Brain microvascular endothelial cell (primary cell): ENCODE data around the gene TNIK.
A peak's percentile ranks its signal among the peaks of the same experiment; 100 is the strongest.

Source experiments
- DNase-seq: peaks from one replicate; pipeline ENCODE4 v3.0.0-alpha.2; 2020
- H3K27ac ChIP-seq: fragments of 250-450 bp; sonication (Bioruptor Pico); 2 replicates; pipeline ENCODE4 v1.5.1; 2020; ENCODE audit warnings: mild to moderate bottlenecking, moderate library complexity
- H3K27me3 ChIP-seq: fragments of 250-450 bp; sonication (Bioruptor Pico); replicated peaks from 2 replicates; pipeline ENCODE4 v1.5.1; 2020; ENCODE audit warnings: mild to moderate bottlenecking
- H3K36me3 ChIP-seq: fragments of 250-450 bp; sonication (Bioruptor Pico); replicated peaks from 2 replicates; pipeline ENCODE4 v1.5.1; 2020; ENCODE audit warnings: mild to moderate bottlenecking
- H3K4me3 ChIP-seq: 2 replicates; pipeline ENCODE4 v1.5.1; 2011; ENCODE audit warnings: low read depth, mild to moderate bottlenecking, control low read depth, low read length, moderate library complexity
- in situ Hi-C: cut with HindIII; loops from 2 replicates; pipeline ENCODE4 v1.10.0; 2017; ENCODE audit warnings: low sequenced_read_pairs, low pct_ligation_motif_present
- TF ChIP-seq, protein P1 (sequence below): IDR thresholded peaks from 2 replicates; pipeline ENCODE4 v1.5.1; 2011; ENCODE audit warnings: low read depth, mild to moderate bottlenecking, moderate library complexity, low read length, control low read depth, inconsistent platforms; ENCODE audit errors: missing control alignments

TNIK gene

GRCh38 chr3:171150945-171151344 is 309.3 kb downstream of the TNIK start:
- H3K27ac ChIP-seq = no peak overlapping the region
- no peak overlapping the region for H3K4me3 ChIP-seq
- no peak for DNase-seq
- in situ Hi-C loops = no loop called here
- TF ChIP-seq, protein P1, sequence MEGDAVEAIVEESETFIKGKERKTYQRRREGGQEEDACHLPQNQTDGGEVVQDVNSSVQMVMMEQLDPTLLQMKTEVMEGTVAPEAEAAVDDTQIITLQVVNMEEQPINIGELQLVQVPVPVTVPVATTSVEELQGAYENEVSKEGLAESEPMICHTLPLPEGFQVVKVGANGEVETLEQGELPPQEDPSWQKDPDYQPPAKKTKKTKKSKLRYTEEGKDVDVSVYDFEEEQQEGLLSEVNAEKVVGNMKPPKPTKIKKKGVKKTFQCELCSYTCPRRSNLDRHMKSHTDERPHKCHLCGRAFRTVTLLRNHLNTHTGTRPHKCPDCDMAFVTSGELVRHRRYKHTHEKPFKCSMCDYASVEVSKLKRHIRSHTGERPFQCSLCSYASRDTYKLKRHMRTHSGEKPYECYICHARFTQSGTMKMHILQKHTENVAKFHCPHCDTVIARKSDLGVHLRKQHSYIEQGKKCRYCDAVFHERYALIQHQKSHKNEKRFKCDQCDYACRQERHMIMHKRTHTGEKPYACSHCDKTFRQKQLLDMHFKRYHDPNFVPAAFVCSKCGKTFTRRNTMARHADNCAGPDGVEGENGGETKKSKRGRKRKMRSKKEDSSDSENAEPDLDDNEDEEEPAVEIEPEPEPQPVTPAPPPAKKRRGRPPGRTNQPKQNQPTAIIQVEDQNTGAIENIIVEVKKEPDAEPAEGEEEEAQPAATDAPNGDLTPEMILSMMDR = no peak
- H3K27me3 ChIP-seq = no peaks in the 10 kb centered on the region
- H3K36me3 ChIP-seq = no peaks in the 10 kb centered on the region

DNA sequence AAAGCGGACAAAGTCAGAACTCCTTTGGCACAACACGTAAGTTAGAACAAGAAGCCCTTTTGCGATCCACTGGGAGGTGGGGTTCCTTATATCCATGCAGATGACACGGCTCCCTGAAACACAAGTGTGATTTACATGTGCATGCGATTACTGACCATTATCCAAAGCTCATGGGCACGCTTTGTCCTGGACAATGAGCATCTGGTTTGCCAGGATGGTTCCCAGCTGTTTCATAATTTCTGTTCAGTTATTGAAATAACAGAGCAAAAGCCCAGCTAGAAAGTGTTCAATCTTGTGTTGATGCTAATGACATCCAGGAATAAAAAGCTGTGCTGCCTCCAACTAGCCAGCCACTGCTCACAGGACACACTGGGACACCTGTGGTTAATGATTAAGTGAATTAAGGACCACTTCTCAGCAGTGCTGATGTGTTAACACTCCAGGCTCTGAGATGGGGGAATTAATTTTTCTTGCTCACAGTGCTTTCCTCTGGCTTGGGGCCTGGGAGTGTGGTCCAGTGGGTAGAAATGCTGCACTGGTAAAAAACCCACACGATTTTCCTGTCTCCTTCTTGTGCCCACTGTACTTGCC is 310.6 kb downstream of the TNIK start:
- no peaks in the 10 kb centered on the region for H3K27me3 ChIP-seq
- H3K4me3 ChIP-seq = no peak overlapping the region
- no peak for DNase-seq

DNA sequence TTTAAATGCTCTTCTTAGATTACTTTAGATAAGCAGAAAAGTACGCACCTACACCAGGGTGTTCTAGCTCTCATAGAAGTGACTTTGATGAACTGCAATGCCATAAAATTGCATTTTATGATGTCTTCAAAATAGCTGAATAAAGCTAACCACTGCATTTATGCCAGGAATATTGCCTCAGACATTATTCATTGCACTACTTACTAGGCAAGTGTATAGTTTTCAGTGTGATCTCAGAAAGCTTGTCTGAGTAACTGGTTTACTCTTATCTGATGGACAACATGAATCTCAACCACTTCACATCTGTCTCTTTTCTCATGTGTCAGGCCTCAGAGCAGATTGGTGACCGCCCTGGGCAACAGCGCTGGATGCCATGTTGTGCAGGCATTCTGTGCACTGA is 314.4 kb downstream of the TNIK start:
- Histone ChIP-seq H3K27ac (no peak overlapping the region), H3K27me3 (no peaks in the 10 kb centered on the region), H3K36me3 (peaks cover 4% of the 10 kb centered on the region), H3K4me3 (no peak overlapping the region)
- TF ChIP-seq, protein P1 = no peak
- DNase-seq = no peak
- in situ Hi-C loops = no loop called here

More for the DNA sequence above, 310.6 kb downstream of the TNIK start:
- TF ChIP-seq, protein P1 = no peak
- Histone ChIP-seq H3K36me3 (no peaks in the 10 kb centered on the region), H3K27ac (no peak overlapping the region)
- in situ Hi-C loops = no loop called here

DNA sequence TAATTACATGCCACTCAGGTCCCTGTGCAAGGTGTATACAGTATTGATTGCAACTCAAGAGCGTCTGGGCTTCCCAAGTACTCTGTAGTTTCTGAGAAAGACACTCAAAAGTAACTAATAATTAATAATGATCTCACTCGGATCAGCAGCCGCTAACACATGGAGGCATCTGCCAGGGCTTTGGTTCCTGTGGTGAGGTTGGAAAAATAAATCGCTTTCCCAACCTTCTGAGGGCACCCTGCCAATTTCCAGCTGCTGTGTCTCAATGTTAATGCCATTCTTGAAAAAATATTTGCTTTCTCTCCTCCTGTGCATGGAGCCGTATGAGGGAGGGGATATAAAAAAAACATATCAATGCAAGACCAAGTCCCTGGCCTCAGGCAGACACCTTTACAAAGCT is 317.2 kb downstream of the TNIK start:
- DNase-seq = peak; percentile 59
- TF ChIP-seq, protein P1 = no peak
- H3K27me3 ChIP-seq = no peaks in the 10 kb centered on the region
- H3K4me3 ChIP-seq = no peak overlapping the region
- peaks cover 4% of the 10 kb centered on the region for H3K36me3 ChIP-seq
- H3K27ac ChIP-seq = no peak overlapping the region
- in situ Hi-C loops = no loop called here

GRCh38 chr3:171140246-171140645 is 320.0 kb downstream of the TNIK start:
- DNase-seq = no peak
- H3K36me3 ChIP-seq = peaks cover 4% of the 10 kb centered on the region
- in situ Hi-C loops = no loop called here

More at GRCh38 chr3:171140246-171140645, 320.0 kb downstream of the TNIK start:
- no peak overlapping the region for H3K27ac ChIP-seq
- TF ChIP-seq, protein P1 = no peak
- H3K27me3 ChIP-seq = no peaks in the 10 kb centered on the region
- no peak overlapping the region for H3K4me3 ChIP-seq
